Endometrium (tissue), 2 donors: ENCODE measurements around the gene LIX1L.

Experiments
- FAIRE-seq: peaks from 2 replicates; lab custom pipeline; 2012; peaks lifted over from hg19 to GRCh38; lab: Jason Lieb, UNC
- donor health status: control.
- donor health status: control.

LIX1L gene

GRCh38 chr1:145957443-145958319 is at the start of gene LIX1L:
LIX1L (minus strand) TSS chr1:145958017; CDS start chr1:145957927, 90 bp downstream.
- peak; percentile 84 for FAIRE-seq

- FAIRE-seq, result no peak
Measured at GRCh38 chr1:146001709-146002108, 43.9 kb upstream of the LIX1L start.

- FAIRE-seq, result no peak
Measured at GRCh38 chr1:145999321-146000024, 41.7 kb upstream of the LIX1L start.

- FAIRE-seq, result no peak
Measured at GRCh38 chr1:145997718-145998023, 39.9 kb upstream of the LIX1L start.

- no peak for FAIRE-seq
Measured at GRCh38 chr1:145997016-145997717, 39.4 kb upstream of the LIX1L start.

- FAIRE-seq, result peak; percentile 94
Measured at GRCh38 chr1:145996433-145997015, 38.7 kb upstream of the LIX1L start, which contains the start of gene TXNIP. TXNIP (minus strand) TSS chr1:145996579; CDS start chr1:145996266, 313 bp downstream.

- FAIRE-seq, result no peak
Measured at GRCh38 chr1:145995964-145996432, 38.2 kb upstream of the LIX1L start.

- FAIRE-seq, result no peak
Measured at GRCh38 chr1:145995148-145995881, 37.5 kb upstream of the LIX1L start.

- no peak for FAIRE-seq
Measured at GRCh38 chr1:145994391-145995120, 36.7 kb upstream of the LIX1L start.

GRCh38 chr1:145993618-145994390 is 36.0 kb upstream of the LIX1L start:
- FAIRE-seq, result no peak

GRCh38 chr1:145992958-145993617 is 35.3 kb upstream of the LIX1L start:
- no peak for FAIRE-seq

GRCh38 chr1:145992502-145992936 is 34.7 kb upstream of the LIX1L start:
- FAIRE-seq, result no peak

GRCh38 chr1:145991735-145992412 is 34.1 kb upstream of the LIX1L start:
- no peak for FAIRE-seq

GRCh38 chr1:145990249-145990855 is 32.5 kb upstream of the LIX1L start:
- no peak for FAIRE-seq

GRCh38 chr1:145988773-145989172 is 31.0 kb upstream of the LIX1L start:
- no peak for FAIRE-seq

- FAIRE-seq, result no peak
Measured at GRCh38 chr1:145987926-145988325, 30.1 kb upstream of the LIX1L start.

GRCh38 chr1:145986551-145986950 is 28.7 kb upstream of the LIX1L start:
- no peak for FAIRE-seq
